ENCODE measurements around the gene BANK1. TPM values are rescaled to one million over a fixed set of nuclear protein-coding genes. Genes with fewer than 3 reads are reported as not detected.

BANK1 gene
- total and polyA plus RNA-seq, 2 donors from 2014 or later, result 1.8 to 7.4 TPM

GRCh38 chr4:101969965-101970364 lies 179.4 kb downstream of the BANK1 start:
- TF ChIP-seq CTCF (IDR thresholded peaks at IDR 0.05; ENCODE audit: borderline replicate concordance, extremely low read depth, insufficient read depth), result no peak
- H3K4me1 ChIP-seq (ENCODE audit: control insufficient read depth in 2 of 3, insufficient read depth in 2 of 3, low read depth in 1 of 3, low read length in 3 of 3), result no peaks in the 10 kb centered on the region
- FAIRE-seq, result no peak
- H3K27ac ChIP-seq (ENCODE audit: low read depth in 2 of 2, low read length in 2 of 2), result no peak overlapping the region
- H3K9ac ChIP-seq (ENCODE audit: low read length in 3 of 3), result no peak overlapping the region
- no peak overlapping the region for H3K4me3 ChIP-seq (ENCODE audit: low read length in 3 of 3)
- H3K27me3 ChIP-seq (ENCODE audit: control insufficient read depth, insufficient read depth, low read length), result no peaks in the 10 kb centered on the region
- DNase-seq, result no peak
- H3K9me3 ChIP-seq (ENCODE audit: control insufficient read depth in 2 of 3, insufficient read depth in 1 of 3, low read length in 3 of 3), result no peaks in the 10 kb centered on the region
- H3K36me3 ChIP-seq (ENCODE audit: control insufficient read depth in 2 of 3, insufficient read depth in 3 of 3, low read length in 3 of 3), result no peaks in the 10 kb centered on the region
- intact Hi-C loops (cut with DNase I), result no loop called here

GRCh38 chr4:101970547-101971155 lies 180.1 kb downstream of the BANK1 start:
- H3K36me3 ChIP-seq (ENCODE audit: control insufficient read depth in 2 of 3, insufficient read depth in 3 of 3, low read length in 3 of 3), result no peaks in the 10 kb centered on the region
- no peak for TF ChIP-seq CTCF (IDR thresholded peaks at IDR 0.05; ENCODE audit: borderline replicate concordance, extremely low read depth, insufficient read depth)
- H3K4me1 ChIP-seq (ENCODE audit: control insufficient read depth in 2 of 3, insufficient read depth in 2 of 3, low read depth in 1 of 3, low read length in 3 of 3), result no peaks in the 10 kb centered on the region
- DNase-seq (peak in 2 of 5 donors; percentile 13 to 15), FAIRE-seq (no peak)
- H3K4me3 ChIP-seq (ENCODE audit: low read length in 3 of 3), result no peak overlapping the region
- H3K9me3 ChIP-seq (ENCODE audit: control insufficient read depth in 2 of 3, insufficient read depth in 1 of 3, low read length in 3 of 3), result no peaks in the 10 kb centered on the region
- no peaks in the 10 kb centered on the region for H3K27me3 ChIP-seq (ENCODE audit: control insufficient read depth, insufficient read depth, low read length)
- H3K9ac ChIP-seq (ENCODE audit: low read length in 3 of 3), result no peak overlapping the region
- intact Hi-C loops (cut with DNase I), result no loop called here
- no peak overlapping the region for H3K27ac ChIP-seq (ENCODE audit: low read depth in 2 of 2, low read length in 2 of 2)

GRCh38 chr4:101972791-101973190 lies 182.3 kb downstream of the BANK1 start:
- no peak for FAIRE-seq
- H3K9ac ChIP-seq (ENCODE audit: low read length in 3 of 3), result no peak overlapping the region

More at GRCh38 chr4:101972791-101973190, 182.3 kb downstream of the BANK1 start:
- intact Hi-C loops (cut with DNase I), result no loop called here
- Histone ChIP-seq H3K27me3 (ENCODE audit: control insufficient read depth, insufficient read depth, low read length) (no peaks in the 10 kb centered on the region), H3K4me3 (ENCODE audit: low read length in 3 of 3) (no peak overlapping the region), H3K9me3 (ENCODE audit: control insufficient read depth in 2 of 3, insufficient read depth in 1 of 3, low read length in 3 of 3) (no peaks in the 10 kb centered on the region), H3K27ac (ENCODE audit: low read depth in 2 of 2, low read length in 2 of 2) (no peak overlapping the region), H3K36me3 (ENCODE audit: control insufficient read depth in 2 of 3, insufficient read depth in 3 of 3, low read length in 3 of 3) (no peaks in the 10 kb centered on the region), H3K4me1 (ENCODE audit: control insufficient read depth in 2 of 3, insufficient read depth in 2 of 3, low read depth in 1 of 3, low read length in 3 of 3) (no peaks in the 10 kb centered on the region)
- no peak for TF ChIP-seq CTCF (IDR thresholded peaks at IDR 0.05; ENCODE audit: borderline replicate concordance, extremely low read depth, insufficient read depth)
- no peak for DNase-seq
